Measurements from ENCODE around the gene CREB3L2.

CREB3L2 gene

DNA sequence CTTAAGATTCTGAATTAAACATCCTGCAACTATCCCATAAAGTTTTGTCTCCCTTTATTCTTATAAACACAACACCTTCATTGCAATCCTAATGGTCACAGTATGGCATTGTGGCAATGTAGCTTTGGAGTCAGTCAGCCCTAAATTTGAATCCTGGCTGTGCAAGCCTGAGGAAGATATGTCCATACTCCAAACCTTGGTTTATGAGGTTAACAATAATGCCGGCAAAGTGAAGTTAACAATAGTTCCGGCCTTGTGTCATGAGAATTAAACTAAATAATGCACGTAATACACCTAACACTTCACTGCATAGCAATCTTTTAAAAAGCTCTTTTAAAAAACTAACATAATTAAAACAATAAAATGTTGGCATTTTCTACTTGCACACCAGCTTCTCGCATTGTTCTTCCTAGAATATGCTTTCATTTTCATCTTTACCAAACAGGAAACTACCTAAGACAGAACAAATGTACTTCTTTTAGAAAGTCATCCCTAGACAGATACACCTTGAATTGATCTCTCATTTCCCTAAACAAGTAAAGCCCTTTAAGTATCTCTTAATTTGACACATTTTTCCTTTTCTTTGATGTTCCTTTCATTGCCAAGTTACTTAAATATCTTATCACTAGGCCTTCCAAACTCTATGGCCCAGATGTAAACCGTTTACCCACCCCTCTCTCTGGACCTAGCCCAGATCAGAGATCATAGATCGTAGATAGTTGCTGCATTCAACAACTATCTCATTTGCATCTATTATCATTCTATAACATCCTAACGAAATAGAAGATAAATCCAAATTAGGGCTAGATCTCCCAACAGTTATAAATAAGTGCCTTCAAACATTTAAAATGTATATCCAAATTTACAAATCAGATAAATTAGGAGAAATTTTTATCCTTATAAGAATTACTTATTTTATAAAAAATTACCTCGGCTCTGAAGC lies 66.7 kb downstream of the CREB3L2 start:
- Histone ChIP-seq H2BK5ac (ENCODE audit: low read depth, low read length, poor library complexity) (no peak overlapping the region), H3K79me2 (ENCODE audit: control insufficient read depth, insufficient read depth, low read length, poor library complexity) (peaks cover 13% of the 10 kb centered on the region), H3K14ac (ENCODE audit: low read length) (no peak overlapping the region), H4K91ac (ENCODE audit: low read depth, low read length) (no peak overlapping the region), H3K4me1 (ENCODE audit: control insufficient read depth in 1 of 2, insufficient read depth in 2 of 2, low read length in 2 of 2) (peaks cover 24 to 37% of the 10 kb centered on the region in 2 experiments), H3K4me2 (ENCODE audit: low read length) (no peak overlapping the region), H3K9me3 (ENCODE audit: insufficient read depth, low read depth, low read length) (no peaks in the 10 kb centered on the region), H3K4ac (ENCODE audit: low read depth, low read length) (no peak overlapping the region), H3K79me1 (ENCODE audit: low read length) (peaks cover 9% of the 10 kb centered on the region), H4K8ac (ENCODE audit: low read depth, low read length) (no peak overlapping the region), H4K12ac (ENCODE audit: low read depth, low read length) (no peak overlapping the region), H2BK120ac (ENCODE audit: insufficient read depth, low read length, poor library complexity) (no peak overlapping the region), H3K9ac (ENCODE audit: low read length) (no peak overlapping the region), H3K27ac (ENCODE audit: low read depth, low read length) (no peak overlapping the region), H3K4me3 (ENCODE audit: low read depth, low read length) (no peak overlapping the region), H3K27me3 (ENCODE audit: insufficient read depth, low read length) (no peaks in the 10 kb centered on the region), H3K23ac (ENCODE audit: low read length) (no peak overlapping the region), H2BK12ac (ENCODE audit: low read length) (no peak overlapping the region), H3K36me3 (ENCODE audit: control insufficient read depth in 1 of 2, insufficient read depth in 2 of 2, low read length in 2 of 2) (peaks cover 0 to 4% of the 10 kb centered on the region in 2 experiments), H2AK5ac (ENCODE audit: low read length) (no peak overlapping the region), H3K18ac (ENCODE audit: low read length) (no peak overlapping the region), H2AFZ (ENCODE audit: insufficient read depth, low read length, poor library complexity) (no peak overlapping the region)
- no peak for DNase-seq
- no CpG with 5 or more reads among the region's 8 CpGs for WGBS (ENCODE audit: extremely low coverage, insufficient coverage, insufficient read length)

DNA sequence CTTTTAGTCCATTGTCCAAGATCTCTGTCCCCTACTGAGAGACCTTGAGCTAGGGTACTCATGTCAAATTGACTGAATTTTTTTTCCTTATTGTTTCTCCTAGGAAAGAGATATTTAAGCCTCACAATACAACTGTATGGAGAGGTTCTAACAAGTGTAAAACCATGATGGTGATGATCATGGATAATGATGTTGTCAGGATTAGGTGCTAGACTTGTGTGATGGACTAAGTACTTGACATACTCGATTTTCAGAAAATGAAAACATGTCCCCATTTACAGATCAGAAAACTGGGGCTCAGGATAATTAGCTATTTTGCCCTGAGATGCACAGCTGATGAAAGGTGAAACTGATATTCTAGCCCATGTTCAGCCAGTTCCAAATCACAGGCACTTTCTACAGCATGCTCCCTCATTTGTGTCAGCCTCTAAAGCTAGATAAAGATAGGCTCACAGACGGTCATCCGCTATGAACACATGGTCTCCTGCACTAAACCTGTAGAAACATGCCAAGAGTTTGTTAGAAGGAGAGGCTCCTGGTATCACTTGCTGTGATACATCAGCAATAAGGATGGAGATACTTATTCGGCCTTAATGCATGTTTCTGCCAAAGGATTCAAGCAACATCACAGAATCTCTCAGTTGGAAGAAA lies 67.6 kb downstream of the CREB3L2 start:
- no peak overlapping the region for H2AFZ ChIP-seq (ENCODE audit: insufficient read depth, low read length, poor library complexity)
- peak overlapping the region; percentile 53 for H2BK120ac ChIP-seq (ENCODE audit: insufficient read depth, low read length, poor library complexity)
- H2BK5ac ChIP-seq (ENCODE audit: low read depth, low read length, poor library complexity) = no peak overlapping the region
- no peak overlapping the region for H4K8ac ChIP-seq (ENCODE audit: low read depth, low read length)
- peaks cover 10% of the 10 kb centered on the region for H3K79me2 ChIP-seq (ENCODE audit: control insufficient read depth, insufficient read depth, low read length, poor library complexity)
- WGBS (ENCODE audit: extremely low coverage, insufficient coverage, insufficient read length) = no CpG with 5 or more reads among the region's 4 CpGs
- DNase-seq = no peak
- no peak overlapping the region for H3K4me2 ChIP-seq (ENCODE audit: low read length)
- peak overlapping the region; percentile 8 for H3K14ac ChIP-seq (ENCODE audit: low read length)
- peak overlapping the region; percentile 18 for H2BK12ac ChIP-seq (ENCODE audit: low read length)
- no peak overlapping the region for H4K12ac ChIP-seq (ENCODE audit: low read depth, low read length)
- no peaks in the 10 kb centered on the region for H3K9me3 ChIP-seq (ENCODE audit: insufficient read depth, low read depth, low read length)
- no peak overlapping the region for H3K4me3 ChIP-seq (ENCODE audit: low read depth, low read length)
- peaks cover 24 to 37% of the 10 kb centered on the region in 2 experiments for H3K4me1 ChIP-seq (ENCODE audit: control insufficient read depth in 1 of 2, insufficient read depth in 2 of 2, low read length in 2 of 2)
- H2AK5ac ChIP-seq (ENCODE audit: low read length) = no peak overlapping the region
- no peak overlapping the region for H3K27ac ChIP-seq (ENCODE audit: low read depth, low read length)
- H3K27me3 ChIP-seq (ENCODE audit: insufficient read depth, low read length) = no peaks in the 10 kb centered on the region
- H3K36me3 ChIP-seq (ENCODE audit: control insufficient read depth in 1 of 2, insufficient read depth in 2 of 2, low read length in 2 of 2) = no peaks in the 10 kb centered on the region
- no peak overlapping the region for H4K91ac ChIP-seq (ENCODE audit: low read depth, low read length)
- H3K4ac ChIP-seq (ENCODE audit: low read depth, low read length) = peak overlapping the region; percentile 67
- H3K9ac ChIP-seq (ENCODE audit: low read length) = no peak overlapping the region
- no peak overlapping the region for H3K18ac ChIP-seq (ENCODE audit: low read length)
- no peak overlapping the region for H3K23ac ChIP-seq (ENCODE audit: low read length)
- H3K79me1 ChIP-seq (ENCODE audit: low read length) = peaks cover 9% of the 10 kb centered on the region

DNA sequence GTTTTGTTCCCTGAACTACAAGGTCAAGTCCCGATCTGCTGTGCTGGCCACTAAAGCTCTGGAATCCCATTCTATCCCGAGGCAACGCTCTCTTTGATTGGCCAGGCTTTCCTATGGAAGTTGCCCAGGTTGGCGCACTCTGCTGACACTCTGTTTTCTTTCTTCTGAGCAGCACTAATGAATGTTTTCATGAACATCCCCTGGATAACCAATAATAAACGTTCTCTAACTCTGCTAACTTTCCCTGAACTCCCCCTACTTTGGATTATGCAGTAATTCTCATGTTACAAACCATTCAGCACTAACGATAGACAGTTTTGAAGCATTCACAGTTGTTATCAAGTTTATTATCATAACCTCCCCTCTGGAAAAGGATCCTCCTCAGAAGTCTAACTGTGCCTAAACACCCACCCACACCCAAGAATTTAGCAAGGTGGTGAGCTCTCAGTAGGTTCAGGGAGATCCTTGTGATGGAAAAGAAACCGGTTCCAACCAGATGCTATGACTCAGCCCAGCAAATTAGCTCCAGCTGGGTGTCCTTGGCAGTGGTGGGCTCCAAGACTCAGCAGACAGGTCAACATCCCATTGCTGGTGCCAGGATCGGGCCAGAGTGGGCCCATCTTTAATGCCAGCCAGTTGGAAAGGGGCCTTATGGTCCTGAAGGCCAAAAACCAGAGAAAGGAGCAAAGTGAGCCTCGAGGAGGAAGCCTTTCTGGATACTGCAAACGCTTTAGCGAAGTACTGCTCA lies 68.4 kb downstream of the CREB3L2 start:
- H3K4me3 ChIP-seq (ENCODE audit: low read depth, low read length) = no peak overlapping the region
- peaks cover 3% of the 10 kb centered on the region in 2 experiments for H3K36me3 ChIP-seq (ENCODE audit: control insufficient read depth in 1 of 2, insufficient read depth in 2 of 2, low read length in 2 of 2)
- peak overlapping the region; percentile 27 for H3K4me2 ChIP-seq (ENCODE audit: low read length)
- H3K27ac ChIP-seq (ENCODE audit: low read depth, low read length) = peak overlapping the region; percentile 52
- H4K12ac ChIP-seq (ENCODE audit: low read depth, low read length) = no peak overlapping the region
- H2AFZ ChIP-seq (ENCODE audit: insufficient read depth, low read length, poor library complexity) = no peak overlapping the region
- WGBS (ENCODE audit: extremely low coverage, insufficient coverage, insufficient read length) = no CpG with 5 or more reads among the region's 11 CpGs
- peak overlapping the region; percentile 37 for H2BK5ac ChIP-seq (ENCODE audit: low read depth, low read length, poor library complexity)
- no peak overlapping the region for H3K9ac ChIP-seq (ENCODE audit: low read length)
- peak overlapping the region; percentile 13 for H3K14ac ChIP-seq (ENCODE audit: low read length)
- H3K79me1 ChIP-seq (ENCODE audit: low read length) = peaks cover 9% of the 10 kb centered on the region
- H3K27me3 ChIP-seq (ENCODE audit: insufficient read depth, low read length) = no peaks in the 10 kb centered on the region
- DNase-seq = peak; percentile 36 to 59
- peak overlapping the region; percentile 15 for H4K91ac ChIP-seq (ENCODE audit: low read depth, low read length)
- no peak overlapping the region for H4K8ac ChIP-seq (ENCODE audit: low read depth, low read length)
- no peak overlapping the region for H2BK120ac ChIP-seq (ENCODE audit: insufficient read depth, low read length, poor library complexity)
- H3K23ac ChIP-seq (ENCODE audit: low read length) = no peak overlapping the region
- H3K4me1 ChIP-seq (ENCODE audit: control insufficient read depth in 1 of 2, insufficient read depth in 2 of 2, low read length in 2 of 2) = peaks cover 24 to 39% of the 10 kb centered on the region in 2 experiments
- no peaks in the 10 kb centered on the region for H3K9me3 ChIP-seq (ENCODE audit: insufficient read depth, low read depth, low read length)
- peaks cover 10% of the 10 kb centered on the region for H3K79me2 ChIP-seq (ENCODE audit: control insufficient read depth, insufficient read depth, low read length, poor library complexity)
- peak overlapping the region; percentile 35 for H3K18ac ChIP-seq (ENCODE audit: low read length)
- H2BK12ac ChIP-seq (ENCODE audit: low read length) = peak overlapping the region; percentile 46
- no peak overlapping the region for H2AK5ac ChIP-seq (ENCODE audit: low read length)
- peak overlapping the region; percentile 19 for H3K4ac ChIP-seq (ENCODE audit: low read depth, low read length)

DNA sequence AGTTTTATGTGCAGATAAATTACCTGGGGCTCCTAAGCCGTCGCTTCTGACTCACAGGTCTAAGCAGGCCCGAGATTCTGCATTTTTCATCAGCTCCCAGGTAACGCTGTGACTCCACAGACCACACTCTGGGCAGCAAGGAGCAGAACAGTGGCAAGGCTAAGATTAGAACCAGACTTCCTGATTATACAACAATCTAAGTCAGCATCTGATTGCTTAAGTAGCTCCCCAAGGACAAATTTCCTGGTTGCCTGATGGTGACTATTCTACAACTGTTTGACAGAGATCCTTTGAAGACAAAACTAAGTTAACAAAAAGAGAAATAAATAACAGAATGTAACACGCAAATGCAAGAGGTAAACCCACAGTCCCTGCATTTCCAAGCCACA lies 69.0 kb downstream of the CREB3L2 start:
- H3K4me3 ChIP-seq (ENCODE audit: low read depth, low read length) = no peak overlapping the region
- peak overlapping the region; percentile 89 for H3K4ac ChIP-seq (ENCODE audit: low read depth, low read length)
- no peak overlapping the region for H4K91ac ChIP-seq (ENCODE audit: low read depth, low read length)
- H2AFZ ChIP-seq (ENCODE audit: insufficient read depth, low read length, poor library complexity) = no peak overlapping the region
- H3K4me1 ChIP-seq (ENCODE audit: control insufficient read depth in 1 of 2, insufficient read depth in 2 of 2, low read length in 2 of 2) = peaks cover 24 to 39% of the 10 kb centered on the region in 2 experiments
- no peak overlapping the region for H3K23ac ChIP-seq (ENCODE audit: low read length)
- H2AK5ac ChIP-seq (ENCODE audit: low read length) = no peak overlapping the region
- no peaks in the 10 kb centered on the region for H3K9me3 ChIP-seq (ENCODE audit: insufficient read depth, low read depth, low read length)
- DNase-seq = peak; percentile 28 to 50
- no peak overlapping the region for H3K14ac ChIP-seq (ENCODE audit: low read length)
- H3K79me2 ChIP-seq (ENCODE audit: control insufficient read depth, insufficient read depth, low read length, poor library complexity) = peaks cover 10% of the 10 kb centered on the region
- H3K36me3 ChIP-seq (ENCODE audit: control insufficient read depth in 1 of 2, insufficient read depth in 2 of 2, low read length in 2 of 2) = peaks cover 6 to 8% of the 10 kb centered on the region in 2 experiments
- H2BK12ac ChIP-seq (ENCODE audit: low read length) = no peak overlapping the region
- no peak overlapping the region for H3K9ac ChIP-seq (ENCODE audit: low read length)
- H3K27me3 ChIP-seq (ENCODE audit: insufficient read depth, low read length) = no peaks in the 10 kb centered on the region
- H2BK120ac ChIP-seq (ENCODE audit: insufficient read depth, low read length, poor library complexity) = no peak overlapping the region
- no peak overlapping the region for H2BK5ac ChIP-seq (ENCODE audit: low read depth, low read length, poor library complexity)
- peak overlapping the region; percentile 27 for H3K4me2 ChIP-seq (ENCODE audit: low read length)
- H4K12ac ChIP-seq (ENCODE audit: low read depth, low read length) = no peak overlapping the region
- no peak overlapping the region for H4K8ac ChIP-seq (ENCODE audit: low read depth, low read length)
- H3K79me1 ChIP-seq (ENCODE audit: low read length) = peaks cover 9% of the 10 kb centered on the region
- H3K18ac ChIP-seq (ENCODE audit: low read length) = no peak overlapping the region
- no CpG with 5 or more reads among the region's 5 CpGs for WGBS (ENCODE audit: extremely low coverage, insufficient coverage, insufficient read length)
- peak overlapping the region; percentile 52 for H3K27ac ChIP-seq (ENCODE audit: low read depth, low read length)
